ENCODE results near the gene CFAP45.

CFAP45 gene

DNA sequence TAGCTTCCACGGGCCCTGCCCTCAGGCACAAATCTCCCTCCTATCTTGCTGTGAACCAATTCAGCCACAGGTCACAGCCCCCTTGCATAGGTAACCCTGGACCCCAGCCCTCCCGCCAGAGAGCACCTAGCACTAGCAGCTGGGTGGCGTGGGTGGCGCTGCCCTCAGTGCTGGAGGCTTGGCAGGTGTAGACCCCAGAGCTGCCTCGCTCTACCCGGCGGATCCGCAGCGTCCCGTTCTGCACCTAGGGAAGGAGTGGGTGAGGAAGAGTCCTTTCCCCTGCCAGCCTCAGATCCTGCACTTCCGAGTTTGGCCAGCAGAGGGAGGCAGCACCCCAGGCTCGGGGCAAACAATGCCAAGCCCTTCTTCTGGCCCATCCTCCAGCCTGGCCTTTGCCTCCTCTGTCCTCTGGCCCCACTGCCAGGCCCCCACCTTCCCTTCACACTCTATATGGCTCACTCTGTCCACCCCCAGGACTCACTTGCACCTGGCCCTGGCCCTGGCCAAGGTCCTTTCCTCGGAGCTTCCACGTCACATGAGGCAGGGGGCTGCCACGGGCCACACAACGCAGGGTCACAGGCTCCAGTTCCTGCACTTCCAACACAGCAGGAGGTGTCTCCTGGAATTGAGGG is 36.4 kb upstream of the CFAP45 start:
- DNase-seq = peak; percentile 56 to 82 (median 71)

DNA sequence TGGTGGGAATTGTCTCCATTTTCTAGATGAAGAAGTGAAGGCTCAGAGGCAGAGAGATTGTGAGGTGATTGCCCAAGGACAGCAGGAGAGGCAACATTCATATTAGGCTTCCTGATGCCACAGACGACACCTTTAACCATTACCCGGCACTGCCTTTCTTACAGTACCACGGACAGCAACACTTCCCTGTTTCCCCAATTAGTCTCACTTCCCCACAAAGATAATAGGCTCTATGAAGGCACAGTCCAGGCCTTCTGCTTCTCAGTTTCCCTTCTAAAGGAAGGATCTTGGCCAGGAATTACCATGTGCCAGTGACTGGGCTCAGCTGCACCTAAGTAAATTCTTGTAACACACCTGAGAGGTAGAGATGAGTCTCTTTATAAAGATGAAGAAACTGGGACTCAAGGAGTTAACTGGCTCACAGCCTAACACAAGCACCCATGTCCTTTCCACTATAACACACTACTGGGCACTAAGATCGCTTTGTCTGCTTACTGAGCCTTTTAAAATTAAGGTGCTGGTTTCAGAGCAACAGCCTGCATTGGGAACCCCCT is 35.8 kb upstream of the CFAP45 start:
- DNase-seq = no peak

DNA sequence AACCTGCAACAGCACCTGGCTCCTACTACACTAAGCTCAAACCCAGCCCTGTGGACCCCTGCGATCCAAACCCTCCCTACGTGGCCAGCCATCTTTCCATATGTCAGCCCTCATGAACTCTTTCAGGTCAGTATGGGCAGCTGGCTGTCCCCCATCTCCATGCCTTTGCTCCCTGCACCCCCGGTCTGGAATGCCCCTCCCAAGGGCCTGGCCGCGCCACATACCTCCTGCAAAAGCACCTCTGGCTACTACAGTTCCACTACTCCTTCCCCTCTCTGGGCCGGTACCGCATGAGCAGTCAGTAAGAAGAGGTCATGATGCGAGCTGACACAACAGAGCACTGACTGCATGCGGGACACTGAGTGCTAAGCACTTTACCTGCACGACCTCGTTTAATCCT is 35.3 kb upstream of the CFAP45 start:
- DNase-seq = no peak

DNA sequence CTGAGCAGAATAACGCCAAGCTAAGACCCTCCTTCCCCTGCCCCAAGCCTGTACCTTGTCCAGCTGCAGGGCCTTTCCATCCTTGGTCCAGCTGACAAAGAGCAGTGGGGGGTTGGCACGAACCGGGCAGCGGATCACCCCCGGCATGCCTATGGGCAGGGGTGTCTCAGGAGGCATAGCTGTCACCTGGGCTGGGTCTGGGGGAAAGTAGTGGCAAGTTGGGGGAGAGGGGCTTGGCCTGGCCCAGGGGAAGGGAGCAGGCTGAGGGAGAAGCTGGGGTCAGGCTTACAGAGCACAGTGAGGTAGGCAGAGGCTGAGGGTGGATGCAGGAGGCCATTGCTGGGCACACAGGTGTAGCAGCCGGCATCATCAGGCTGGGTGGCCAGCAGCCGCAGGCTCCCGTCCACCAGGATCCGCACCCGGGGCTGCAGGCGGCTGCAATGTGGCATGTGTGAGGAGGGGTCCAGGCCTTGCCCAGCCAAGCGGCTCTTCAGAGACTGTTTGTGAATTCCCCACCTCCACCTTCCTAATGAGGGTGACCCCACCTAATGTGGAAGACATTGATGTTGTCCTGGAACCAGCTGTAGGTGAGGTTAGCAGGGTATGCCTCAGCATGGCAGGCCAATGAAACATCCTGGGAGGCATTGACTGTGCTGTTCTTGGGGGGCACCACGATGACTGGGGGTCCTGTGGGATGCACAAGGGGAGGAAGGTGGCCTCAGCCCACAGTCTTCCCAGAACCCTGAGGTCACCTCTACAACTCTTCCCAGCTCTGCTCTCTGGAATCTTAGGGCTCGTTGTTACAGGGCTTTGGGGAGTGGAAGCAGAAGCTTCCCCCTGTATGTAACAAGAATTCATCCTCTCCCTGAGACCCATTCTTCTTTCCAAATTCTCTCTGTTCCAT is 34.4 kb upstream of the CFAP45 start:
- no peak for DNase-seq

DNA sequence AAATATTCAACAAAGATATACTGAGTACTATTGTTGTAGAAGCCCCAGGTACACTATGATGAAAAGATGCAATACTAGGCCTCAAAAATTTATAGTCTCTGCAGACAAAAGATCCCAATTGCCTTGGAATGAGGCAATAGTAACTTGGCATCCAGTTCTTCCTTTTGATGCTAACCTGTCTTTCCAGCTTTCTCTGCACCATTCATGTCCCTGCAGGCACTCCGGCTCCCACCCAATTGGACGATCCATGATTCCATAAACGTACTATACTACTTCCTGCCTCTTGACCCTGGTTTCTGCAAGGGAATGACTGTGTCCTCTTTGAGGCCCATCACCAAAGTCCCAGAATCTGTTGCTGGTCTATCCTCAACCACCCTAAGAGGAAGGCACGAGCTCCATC is 33.4 kb upstream of the CFAP45 start:
- no peak for DNase-seq

DNA sequence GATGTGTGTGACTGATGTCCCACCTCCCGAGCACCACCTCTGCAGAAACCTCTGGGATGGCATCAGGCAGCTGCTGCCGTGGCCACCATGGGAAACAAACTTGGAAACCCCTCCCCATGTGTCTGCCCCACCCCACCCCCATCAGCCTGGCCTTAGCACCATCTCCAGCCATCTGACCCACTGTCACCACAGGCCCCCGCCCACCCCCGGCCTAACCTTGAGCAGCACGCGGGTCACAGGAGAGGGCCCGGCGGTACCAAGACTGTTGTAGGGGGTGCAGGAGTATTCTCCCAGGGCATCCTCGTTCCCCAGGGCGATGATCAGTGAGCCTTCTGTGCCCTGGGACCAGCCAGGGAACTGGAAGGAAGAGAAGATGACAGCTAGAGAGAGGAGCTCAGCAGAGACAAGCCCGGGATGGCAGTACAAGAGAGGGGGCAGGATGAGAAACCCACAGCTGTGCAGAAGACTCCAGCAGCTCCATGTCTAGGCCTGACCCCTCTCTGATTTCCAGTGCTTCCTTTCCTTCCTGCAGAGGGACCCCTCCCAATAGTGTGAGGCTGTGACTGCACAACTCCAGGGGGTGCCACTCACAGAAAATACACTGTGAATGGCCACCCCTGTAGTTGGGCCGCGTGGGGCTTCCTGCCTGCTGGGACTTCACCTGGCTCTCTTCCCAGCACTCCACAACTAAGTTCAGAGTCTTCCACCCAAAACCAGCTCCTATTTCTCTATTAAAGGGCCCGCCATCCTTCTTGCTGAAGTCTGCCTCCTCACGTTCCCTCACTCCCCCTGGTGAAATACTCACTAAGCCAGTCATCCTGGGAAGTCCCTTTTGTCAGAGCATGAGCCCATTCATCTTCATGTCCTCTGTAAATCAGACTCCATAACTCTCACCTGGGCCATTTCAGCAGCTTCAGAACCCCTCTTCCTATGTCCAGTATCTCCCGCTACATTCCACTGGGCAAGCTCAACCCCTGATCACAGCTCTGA is 32.6 kb upstream of the CFAP45 start:
- DNase-seq = no peak

DNA sequence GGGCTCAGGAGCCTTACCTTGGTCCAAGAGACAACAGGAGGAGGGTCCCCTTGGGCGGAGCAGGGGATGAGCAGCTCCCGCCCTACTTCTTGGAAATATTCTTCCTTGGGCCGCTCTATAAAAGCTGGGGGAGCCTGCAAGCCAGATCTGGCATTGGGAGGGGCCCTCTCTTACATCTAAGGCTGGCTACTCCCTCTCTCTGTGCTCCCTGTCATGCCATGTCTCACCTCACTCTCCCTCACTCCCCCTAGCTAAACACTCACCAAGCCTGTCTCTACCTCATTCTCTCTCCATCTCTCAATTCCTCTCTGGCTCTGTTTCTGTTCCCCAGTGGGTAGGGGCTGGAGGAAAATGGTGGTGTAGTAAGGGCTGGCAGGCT is 31.8 kb upstream of the CFAP45 start:
- DNase-seq = no peak

DNA sequence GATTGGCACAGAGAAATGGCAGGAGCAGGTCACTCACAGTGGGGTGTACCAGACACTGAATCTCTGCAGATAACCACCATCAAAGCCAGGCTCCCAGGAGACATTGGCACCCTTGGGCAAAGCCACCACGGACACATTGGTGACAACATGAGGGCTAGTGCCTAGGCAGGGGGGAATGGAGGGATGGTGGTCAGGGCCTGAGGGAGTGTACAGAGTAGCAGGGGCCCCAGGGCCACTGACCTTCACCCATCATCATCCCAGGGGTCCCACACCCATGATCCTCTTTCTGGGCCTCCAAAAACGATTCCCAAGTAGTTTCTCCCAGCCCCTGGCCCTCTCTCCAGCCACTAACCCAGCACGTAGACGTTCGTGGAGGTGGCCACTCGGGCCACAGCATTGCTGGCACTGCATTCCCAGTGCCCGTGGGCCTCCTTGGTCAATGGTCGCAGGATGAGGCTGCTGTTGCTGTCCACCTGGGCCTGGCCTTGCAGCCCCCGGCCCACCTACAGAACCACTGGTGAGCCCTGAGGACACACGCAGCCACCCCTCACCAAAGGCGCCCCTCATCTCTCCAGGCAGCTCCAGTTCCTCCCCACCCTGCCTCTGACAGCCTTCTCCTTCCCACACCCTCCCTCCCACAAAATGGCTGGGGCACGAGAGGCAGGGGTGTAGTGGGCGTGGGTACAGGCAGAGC is 31.3 kb upstream of the CFAP45 start:
- DNase-seq = no peak

DNA sequence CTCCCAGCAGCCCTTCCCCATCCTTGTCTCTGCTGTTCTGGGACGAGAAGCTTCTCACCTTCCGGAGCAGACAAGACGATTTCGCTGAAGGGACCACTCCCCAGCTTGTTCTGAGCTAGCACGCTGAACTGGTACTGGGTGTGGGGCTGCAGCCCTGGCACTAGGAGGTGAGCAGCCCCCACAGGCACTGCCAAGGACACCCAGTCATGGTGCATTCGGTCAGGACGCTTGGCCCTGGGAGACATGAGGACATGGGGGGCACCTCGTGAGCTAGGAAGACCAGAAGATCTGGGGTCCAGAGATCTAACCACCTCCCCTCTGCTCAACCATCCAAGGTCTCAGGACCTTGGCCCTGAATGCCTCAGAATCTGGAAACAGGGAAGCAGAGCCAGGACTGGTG is 30.7 kb upstream of the CFAP45 start:
- no peak for DNase-seq

DNA sequence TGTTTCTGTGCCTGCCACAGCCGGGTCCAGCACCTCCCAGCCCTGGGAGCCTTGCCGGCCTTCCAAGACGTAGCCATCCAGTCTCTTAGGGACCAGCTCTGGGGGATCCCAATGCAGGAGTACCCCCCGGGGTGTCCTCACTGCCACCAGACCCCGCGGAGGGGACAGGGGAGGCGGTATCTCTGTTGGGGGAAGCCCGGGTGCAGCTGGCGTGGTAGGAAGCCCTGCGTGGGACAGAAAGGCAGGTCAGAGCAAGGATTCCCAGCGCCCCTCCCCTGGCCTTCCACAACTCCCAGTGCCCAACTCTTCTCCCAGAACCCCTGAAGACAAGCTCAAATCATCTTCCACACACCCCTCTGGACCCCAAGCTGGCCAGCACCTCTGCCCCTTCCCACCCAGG is 30.3 kb upstream of the CFAP45 start:
- no peak for DNase-seq

DNA sequence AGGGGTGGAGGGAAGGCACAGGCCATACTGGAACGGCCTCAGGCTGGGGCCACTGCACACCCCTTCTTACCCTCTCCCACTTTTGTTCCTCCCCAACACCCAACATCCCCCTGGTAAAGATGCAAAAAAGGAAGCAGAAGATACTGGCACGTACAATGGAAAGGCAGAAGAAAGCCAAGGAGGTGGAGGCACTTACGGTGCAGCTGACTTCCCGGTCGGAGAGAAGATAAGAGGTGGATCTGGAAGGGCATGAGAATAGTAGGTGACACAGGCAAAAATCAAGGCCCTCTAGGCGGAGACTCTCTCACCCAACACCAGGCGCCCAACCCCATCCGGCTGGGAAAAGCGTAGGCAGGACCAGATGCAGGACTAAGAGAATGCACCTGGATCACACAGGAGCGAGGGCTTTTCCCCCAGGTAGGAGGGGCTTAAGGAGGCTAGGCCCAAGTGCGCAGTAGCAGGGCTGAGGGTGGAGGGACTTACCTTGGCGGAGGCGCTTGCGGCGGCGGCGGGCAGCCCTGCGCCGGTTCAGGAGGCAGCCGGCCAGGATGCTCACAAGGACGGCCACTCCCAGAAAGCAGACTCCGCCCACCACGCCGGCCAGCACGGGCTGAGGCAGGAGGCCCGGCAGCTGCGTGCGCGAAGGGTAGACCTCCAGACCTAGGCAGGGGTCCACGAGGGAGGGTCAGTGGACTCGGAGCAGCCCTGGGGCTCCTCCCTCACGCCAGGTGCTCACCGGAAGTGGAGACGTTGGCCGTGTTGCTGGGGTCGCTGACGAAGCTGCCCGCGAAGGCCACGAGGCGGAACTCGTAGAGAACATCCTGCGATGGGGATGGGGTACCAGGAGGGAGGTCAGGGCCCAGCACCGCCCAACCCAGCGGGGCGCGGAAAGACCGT is 29.4 kb upstream of the CFAP45 start:
- no peak for DNase-seq

DNA sequence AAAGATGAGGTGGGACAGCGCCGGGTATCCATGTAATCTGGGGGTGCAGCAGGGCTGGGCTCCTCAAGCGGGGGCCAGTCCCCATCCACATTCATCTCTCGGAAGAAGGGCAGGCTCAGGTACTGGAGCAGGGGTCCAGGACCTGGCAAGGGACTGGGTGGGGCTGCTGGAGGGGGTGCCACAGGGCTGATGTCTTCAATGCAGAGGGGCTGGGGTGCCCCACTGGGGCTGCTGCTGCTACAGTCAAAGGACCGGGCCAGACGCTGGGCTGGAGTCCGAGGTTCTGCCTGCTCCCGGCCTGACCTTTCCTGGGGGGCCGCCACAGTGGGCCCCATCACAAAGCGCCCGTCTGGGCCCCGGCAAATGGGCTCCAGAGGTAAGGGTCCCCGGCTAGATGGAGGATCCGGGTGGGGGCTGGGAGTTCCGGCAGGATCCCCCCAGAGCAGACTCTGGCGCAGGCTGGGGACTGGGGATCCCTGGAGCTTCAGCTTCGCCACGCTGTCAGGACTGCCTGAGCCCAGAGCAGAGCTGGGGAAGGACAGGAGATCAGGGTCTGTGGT is 28.6 kb upstream of the CFAP45 start:
- DNase-seq = no peak

DNA sequence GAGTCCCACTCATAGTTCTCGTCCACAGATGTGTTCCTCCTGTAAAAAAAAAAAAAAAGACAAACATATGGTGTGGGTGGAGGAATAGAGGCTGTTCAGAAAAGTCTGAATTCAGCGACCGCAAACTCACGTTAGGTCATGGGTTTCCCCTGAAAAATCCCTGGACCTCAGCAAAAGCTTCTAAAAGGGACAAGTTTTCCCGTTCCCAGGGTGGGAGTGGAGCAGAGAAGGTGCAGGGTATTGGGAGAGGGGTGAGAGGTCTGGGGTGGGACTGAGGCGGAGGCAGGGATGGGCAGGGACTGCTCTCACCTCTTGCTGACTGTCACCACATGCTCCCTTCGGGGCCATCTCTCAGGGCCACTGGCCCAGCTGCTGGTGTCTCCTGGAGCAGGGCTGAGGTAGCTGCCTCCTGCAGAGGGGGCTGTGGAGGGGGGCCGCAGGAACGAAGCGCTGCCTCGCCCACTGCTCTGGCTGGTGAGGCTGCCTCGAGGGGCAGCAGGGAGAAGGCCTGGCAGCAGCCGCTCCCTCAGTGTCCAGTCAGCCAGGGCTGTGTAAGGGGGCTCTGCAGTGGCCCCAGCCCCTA is 28.0 kb upstream of the CFAP45 start:
- no peak for DNase-seq

DNA sequence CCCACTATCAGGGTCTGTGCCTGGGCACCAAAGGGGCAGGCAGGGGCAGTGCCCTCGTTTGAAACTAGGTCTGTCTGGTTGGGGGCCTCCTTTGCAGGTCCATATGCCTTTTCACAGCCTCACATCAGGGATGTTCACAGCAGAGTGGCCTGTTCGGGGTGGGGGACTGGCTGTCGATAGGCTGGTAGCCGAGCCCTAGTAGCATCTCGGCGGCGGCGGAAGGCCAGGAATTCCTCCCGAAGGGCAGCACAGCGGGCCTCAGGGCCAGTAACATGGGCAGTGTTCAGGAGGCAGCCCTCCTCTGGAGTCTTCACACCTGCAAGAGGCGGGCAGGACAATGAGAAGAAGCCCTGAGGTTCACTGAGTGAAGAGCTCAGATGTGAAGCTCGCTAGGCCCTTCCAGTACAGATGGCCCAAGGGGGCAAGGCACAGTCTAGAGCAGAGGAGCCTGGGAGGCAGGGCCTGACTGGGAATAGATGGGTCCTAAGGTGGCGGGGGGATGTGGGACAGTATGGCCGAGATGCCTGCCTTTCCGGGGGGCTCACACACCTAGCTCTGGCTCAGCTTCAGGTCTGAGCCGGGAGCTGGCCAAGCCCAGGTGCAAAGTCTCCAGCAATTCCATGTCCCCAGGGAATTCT is 27.4 kb upstream of the CFAP45 start:
- no peak for DNase-seq

DNA sequence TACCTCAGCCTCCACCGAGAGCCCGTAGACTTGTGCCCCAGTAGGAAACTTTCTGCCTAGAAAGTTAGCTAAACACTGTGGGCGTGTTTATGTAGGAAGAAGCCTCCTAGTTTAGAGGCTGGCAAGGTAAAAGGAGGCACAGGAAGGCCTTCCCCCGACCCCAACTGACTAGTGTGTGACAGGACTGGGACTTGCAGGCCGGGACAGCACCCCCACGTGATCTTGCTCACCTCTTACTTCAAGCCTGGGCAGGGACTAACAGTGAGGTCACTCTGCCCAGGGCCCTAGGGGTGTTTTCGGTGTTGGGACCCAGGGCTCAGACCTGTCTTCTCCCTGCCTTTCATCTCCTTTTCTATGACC is 25.7 kb upstream of the CFAP45 start:
- DNase-seq = peak in 1 of 5 experiments; percentile 21

DNA sequence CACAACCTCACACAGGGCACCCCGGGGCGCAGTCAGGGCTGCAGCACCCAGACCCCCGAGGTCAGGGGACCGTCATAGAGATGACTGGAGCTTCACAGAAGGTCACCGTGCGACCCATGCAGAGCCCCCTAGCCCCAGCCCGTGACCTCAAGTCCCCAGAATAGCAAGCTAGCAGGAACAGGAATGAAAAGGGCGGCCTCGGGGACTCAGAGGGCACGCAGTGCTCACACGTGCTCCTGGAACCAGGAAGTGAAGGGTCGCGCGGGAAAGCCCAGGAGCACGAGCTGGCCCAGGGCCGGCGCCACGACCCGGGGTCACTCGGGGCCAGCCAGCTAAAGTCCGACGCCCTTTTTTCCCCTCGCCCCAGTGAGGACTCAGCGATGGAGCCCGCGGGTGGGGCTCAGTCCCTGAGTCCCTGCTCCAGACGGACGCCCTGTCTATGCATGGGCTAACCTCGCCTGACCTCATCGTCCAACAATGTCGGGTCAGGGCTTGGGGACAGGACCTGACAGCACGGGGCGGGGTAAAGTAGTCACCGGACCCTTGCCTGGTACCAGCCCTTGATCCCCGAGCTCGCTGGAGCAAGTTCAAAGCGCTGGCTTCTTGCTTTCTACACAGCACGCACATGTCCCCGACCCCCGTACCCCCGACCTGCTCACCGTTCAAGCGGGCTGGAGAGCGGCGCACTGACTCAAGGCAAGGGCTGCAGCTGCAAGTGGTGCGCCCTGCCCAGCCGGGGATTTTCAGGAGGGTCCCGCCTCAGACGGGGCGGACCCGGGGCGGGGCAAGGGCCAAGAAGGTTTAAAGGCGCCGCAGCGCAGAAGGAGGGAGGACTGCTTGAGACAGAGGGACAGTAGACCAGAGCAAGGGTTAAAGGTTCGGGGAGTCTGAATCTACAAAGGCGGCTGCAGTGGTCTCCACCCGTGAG is 25.1 kb upstream of the CFAP45 start, which contains the start of gene TAGLN2:
Gene TAGLN2 (minus strand): TSS at position 717 of the 928 bp plus-strand sequence. CDS start 4,998 bp downstream, outside the sequence.
- DNase-seq = peak; percentile 73 to 91 (median 84)

DNA sequence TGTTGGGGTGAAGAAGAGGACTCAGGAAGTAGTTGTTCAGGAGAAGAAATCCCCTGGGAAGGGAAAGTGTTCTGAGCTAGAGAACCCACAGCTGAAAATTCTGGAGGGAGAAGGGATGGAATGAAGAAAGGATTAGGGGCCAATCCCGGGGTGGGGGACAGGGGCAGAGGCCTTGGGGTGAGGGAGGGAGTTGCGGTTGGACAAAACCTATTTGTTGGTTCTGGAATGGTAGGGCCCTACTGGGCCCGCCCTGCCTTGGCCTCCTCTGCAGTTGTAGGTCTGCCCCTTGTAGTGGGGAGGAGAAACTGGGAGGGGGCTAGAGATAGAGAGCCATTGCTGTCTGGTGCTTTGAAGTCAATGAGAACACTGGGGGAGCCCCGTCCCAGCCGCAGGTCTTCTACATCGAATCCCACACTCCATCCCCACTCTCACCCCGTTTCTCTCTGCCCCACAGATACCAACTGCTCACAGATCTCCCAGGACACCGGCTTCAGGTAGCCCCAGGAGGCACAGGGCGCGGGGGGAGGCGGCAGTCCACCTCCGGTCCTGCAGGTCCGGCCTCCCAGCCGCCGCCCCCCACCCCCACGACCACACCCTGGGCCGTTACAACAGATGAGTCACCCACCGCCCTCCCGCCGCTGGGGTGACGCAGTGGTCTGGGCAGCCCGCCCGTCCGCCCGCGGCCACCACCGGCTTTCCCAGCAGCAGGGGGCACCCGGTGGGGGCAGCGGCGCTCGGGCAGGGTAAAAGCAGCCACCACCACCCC is 24.2 kb upstream of the CFAP45 start:
- DNase-seq = peak; percentile 38 to 76 (median 65)

All from T-helper 2 cell (primary cell).